GM21423 (cell line): Measurements from ENCODE around the gene MREG.
"Not testable (repeated sequence)": the region's sequence is repeated elsewhere in the genome, so short reads cannot be mapped to it uniquely, and the experiment has no call there.

Experiments
- ATAC-seq: cut with Tn5 transposase; IDR thresholded peaks from one replicate; pipeline ENCODE4 v1.9.1; 2021; ENCODE audit warnings: mild to moderate bottlenecking, moderate library complexity; ENCODE audit not compliant: unreplicated experiment

MREG gene

GRCh38 chr2:216023055-216023648, 9.8 kb upstream of the MREG start:
- ATAC-seq: peak; percentile 88

GRCh38 chr2:216021768-216022565, 8.6 kb upstream of the MREG start:
- no peak for ATAC-seq

GRCh38 chr2:216018709-216019108, 5.4 kb upstream of the MREG start:
- ATAC-seq: no peak

- peak; percentile 30 for ATAC-seq
Observed at GRCh38 chr2:216017365-216017764, 4.0 kb upstream of the MREG start.

- ATAC-seq: no peak
Observed at GRCh38 chr2:216016581-216016980, 3.2 kb upstream of the MREG start.

GRCh38 chr2:216015722-216016464, 2.5 kb upstream of the MREG start:
- peak; percentile 84 for ATAC-seq

- ATAC-seq: no peak
Observed at GRCh38 chr2:216014986-216015385, 1.6 kb upstream of the MREG start.

- ATAC-seq: no peak
Observed at GRCh38 chr2:216014006-216014405, 655 bp upstream of the MREG start.

GRCh38 chr2:216012830-216013079, 596 bp downstream of the MREG start:
- no peak for ATAC-seq

- ATAC-seq: no peak
Observed at GRCh38 chr2:216012133-216012829, 1.1 kb downstream of the MREG start.

GRCh38 chr2:216009215-216009614, 4.1 kb downstream of the MREG start:
- not testable (repeated sequence) for ATAC-seq

- ATAC-seq: no peak
Observed at GRCh38 chr2:216008387-216008786, 5.0 kb downstream of the MREG start.

- peak; percentile 40 for ATAC-seq
Observed at GRCh38 chr2:216006164-216006663, 7.1 kb downstream of the MREG start.

- peak; percentile 27 for ATAC-seq
Observed at GRCh38 chr2:216004697-216005283, 8.6 kb downstream of the MREG start.

GRCh38 chr2:216003876-216004696, 9.3 kb downstream of the MREG start:
- ATAC-seq: no peak

- no peak for ATAC-seq
Observed at GRCh38 chr2:216002693-216003092, 10.7 kb downstream of the MREG start.

- ATAC-seq: no peak
Observed at GRCh38 chr2:216002101-216002678, 11.2 kb downstream of the MREG start.

GRCh38 chr2:216001216-216002100, 11.9 kb downstream of the MREG start:
- peak; percentile 27 for ATAC-seq

GRCh38 chr2:215998636-215999035, 14.7 kb downstream of the MREG start:
- ATAC-seq: no peak
